WTC11 (cell line): ENCODE measurements around the gene GZMA. TPM values are rescaled to one million over a fixed set of nuclear protein-coding genes. Genes with fewer than 3 reads are reported as not detected.

Experiments used
- ATAC-seq: fragments of 200-7000 bp; cut with Tn5 transposase; 2 replicates; pipeline ENCODE4 v1.10.0; 2021; ENCODE audit warnings: mild to moderate bottlenecking, moderate library complexity
- Bru-seq: library from RNA; stranded (reverse); fragments of 400-500 nt; gene quantifications from one replicate; lab custom pipeline; 2021; lab: Mats Ljungman, UMichigan
- CTCF ChIA-PET: fragments of 300-600 bp; sonication (Branson Sonifier 250); formaldehyde crosslinking; loops from one replicate; lab custom pipeline; 2021; ENCODE audit warnings: antibody characterized with exemption; lab: Charles Lee
- POLR2A ChIA-PET: fragments of 350-600 bp; sonication (Branson Sonifier 250); formaldehyde crosslinking; loops from one replicate; lab custom pipeline; 2021; ENCODE audit warnings: antibody characterized with exemption; lab: Charles Lee
- DNase-seq: peaks from one replicate; pipeline ENCODE4 v3.0.0; 2021; ENCODE audit warnings: low spot score
- H3K27ac Mint-ChIP-seq: 2 replicates; pipeline ENCODE4 v1.8.0; 2021; ENCODE audit warnings: mixed read lengths
- H3K27me3 Mint-ChIP-seq: 2 replicates; pipeline ENCODE4 v1.8.0; 2021; ENCODE audit warnings: low read depth, mild to moderate bottlenecking, moderate library complexity, mixed read lengths
- H3K36me3 Mint-ChIP-seq: 2 replicates; pipeline ENCODE4 v1.8.0; 2021; ENCODE audit warnings: mixed read lengths
- H3K4me1 Mint-ChIP-seq: 2 replicates; pipeline ENCODE4 v1.8.0; 2022; ENCODE audit warnings: mixed read lengths
- H3K4me3 Mint-ChIP-seq: 2 replicates; pipeline ENCODE4 v1.8.0; 2021; ENCODE audit warnings: mild to moderate bottlenecking, moderate library complexity, mixed read lengths
- H3K9me3 Mint-ChIP-seq: 2 replicates; pipeline ENCODE4 v1.8.0; 2021; ENCODE audit warnings: mixed read lengths
- CBFB ChIP-seq: sonication (generic); formaldehyde crosslinking; IDR thresholded peaks from 2 replicates; pipeline ENCODE4 v1.8.1; 2022; ENCODE audit warnings: mild to moderate bottlenecking, low read depth, missing genetic modification reagents
- E2F4 ChIP-seq: sonication (generic); formaldehyde crosslinking; IDR thresholded peaks from 2 replicates; pipeline ENCODE4 v1.8.1; 2022; ENCODE audit warnings: low read depth, mild to moderate bottlenecking, moderate library complexity, missing genetic modification reagents, borderline replicate concordance
- ETV6 ChIP-seq: sonication (generic); formaldehyde crosslinking; IDR thresholded peaks from 2 replicates; pipeline ENCODE4 v1.8.1; 2022; ENCODE audit warnings: mild to moderate bottlenecking, missing genetic modification reagents
- GABPB1 ChIP-seq: sonication (generic); formaldehyde crosslinking; IDR thresholded peaks from 2 replicates; pipeline ENCODE4 v1.8.1; 2023; ENCODE audit warnings: mild to moderate bottlenecking, missing genetic modification reagents
- HMGA2 ChIP-seq: fragments of 250-450 bp; sonication (Bioruptor Pico); IDR thresholded peaks from 2 replicates; pipeline ENCODE4 v1.4.0; 2021; ENCODE audit warnings: mild to moderate bottlenecking, moderate library complexity
- IRF1 ChIP-seq: sonication (generic); formaldehyde crosslinking; IDR thresholded peaks from 2 replicates; pipeline ENCODE4 v1.8.0; 2023; ENCODE audit warnings: missing genetic modification reagents
- KAT7 ChIP-seq: sonication (generic); formaldehyde crosslinking; IDR thresholded peaks from 2 replicates; pipeline ENCODE4 v1.8.1; 2023; ENCODE audit warnings: missing genetic modification reagents, mild to moderate bottlenecking, borderline replicate concordance
- MAX ChIP-seq: sonication (generic); formaldehyde crosslinking; IDR thresholded peaks from 2 replicates; pipeline ENCODE4 v1.8.0; 2022; ENCODE audit warnings: mild to moderate bottlenecking, missing genetic modification reagents
- MLX ChIP-seq: sonication (generic); formaldehyde crosslinking; IDR thresholded peaks from 2 replicates; pipeline ENCODE4 v1.8.1; 2023; ENCODE audit warnings: mild to moderate bottlenecking, missing genetic modification reagents, moderate library complexity
- MYBL2 ChIP-seq: sonication (generic); formaldehyde crosslinking; IDR thresholded peaks from 2 replicates; pipeline ENCODE4 v1.8.1; 2023; ENCODE audit warnings: mild to moderate bottlenecking, moderate library complexity, missing genetic modification reagents
- NFATC4 ChIP-seq: fragments of 250-450 bp; sonication (Bioruptor Pico); IDR thresholded peaks from 2 replicates; pipeline ENCODE4 v1.9.0; 2021; ENCODE audit warnings: mild to moderate bottlenecking
- NR2C2 ChIP-seq: sonication (generic); formaldehyde crosslinking; IDR thresholded peaks from 2 replicates; pipeline ENCODE4 v1.8.0; 2022; ENCODE audit warnings: mild to moderate bottlenecking, missing genetic modification reagents
- NR3C1 ChIP-seq: sonication (generic); formaldehyde crosslinking; conservative IDR thresholded peaks from 2 replicates; pipeline ENCODE4 v1.8.1; 2023; ENCODE audit warnings: low read depth, mild to moderate bottlenecking, missing genetic modification reagents
- SMAD3 ChIP-seq: sonication (generic); formaldehyde crosslinking; IDR thresholded peaks from 2 replicates; pipeline ENCODE4 v1.8.0; 2022; ENCODE audit warnings: missing genetic modification reagents, mild to moderate bottlenecking, borderline replicate concordance
- SMAD4 ChIP-seq: sonication (generic); formaldehyde crosslinking; IDR thresholded peaks from 2 replicates; pipeline ENCODE4 v1.8.0; 2022; ENCODE audit warnings: mild to moderate bottlenecking, missing genetic modification reagents
- TP53 ChIP-seq: sonication (generic); formaldehyde crosslinking; IDR thresholded peaks from 2 replicates; pipeline ENCODE4 v1.8.1; 2023; ENCODE audit warnings: mild to moderate bottlenecking, missing genetic modification reagents
- USF2 ChIP-seq: sonication (generic); formaldehyde crosslinking; IDR thresholded peaks from 2 replicates; pipeline ENCODE4 v1.8.1; 2023; ENCODE audit warnings: mild to moderate bottlenecking, missing genetic modification reagents, moderate library complexity
- ZNF232 ChIP-seq: sonication (generic); formaldehyde crosslinking; IDR thresholded peaks from 2 replicates; pipeline ENCODE4 v1.8.0; 2022; ENCODE audit warnings: mild to moderate bottlenecking, missing genetic modification reagents
- ZNF281 ChIP-seq: sonication (generic); formaldehyde crosslinking; IDR thresholded peaks from 2 replicates; pipeline ENCODE4 v1.8.0; 2023; ENCODE audit warnings: mild to moderate bottlenecking, missing genetic modification reagents
- ZNF396 ChIP-seq: fragments of 250-450 bp; sonication (Bioruptor Pico); IDR thresholded peaks from 2 replicates; pipeline ENCODE4 v1.8.0; 2021; ENCODE audit warnings: mild to moderate bottlenecking, moderate library complexity, borderline replicate concordance
- ZNF532 ChIP-seq: fragments of 250-450 bp; sonication (Bioruptor Pico); IDR thresholded peaks from 2 replicates; pipeline ENCODE4 v1.9.0; 2021; ENCODE audit warnings: mild to moderate bottlenecking, borderline replicate concordance
- ZNF671 ChIP-seq: fragments of 250-450 bp; sonication (Bioruptor Pico); IDR thresholded peaks from 2 replicates; pipeline ENCODE4 v1.8.0; 2021; ENCODE audit warnings: mild to moderate bottlenecking
- long read RNA-seq, 3 experiments: library from RNA in 1 of 3; library from capped mRNA in 1 of 3; library from polyadenylated mRNA in 1 of 3; unstranded in 2 of 3; stranded (forward) in 1 of 3; transcript quantifications; one replicate each; pipeline ENCODE4 v2.0.0, GENCODE V29; 2021
- total RNA-seq: library from RNA; stranded (reverse); gene quantifications from 3 replicates; pipeline ENCODE4 v1.2.3, GENCODE V29; 2021

Gene GZMA
- not detected in 3 replicates for total RNA-seq
- not detected for Bru-seq, nascent RNA
- long read RNA-seq, experiment 1 = 0 reads
- long read RNA-seq, experiment 2 = 0 reads
- long read RNA-seq, experiment 3 = 0 reads

GRCh38 chr5:55102348-55102747 lies at the start of gene GZMA:
TSS of gene GZMA (plus strand) at chr5:55102646. CDS start at chr5:55102683, 37 bp downstream.
- ATAC-seq (no peak), DNase-seq (no peak)
- Mint-ChIP-seq H3K36me3 (peaks cover 5% of the 10 kb centered on the region; the same call in 1 of the 2 replicates), H3K4me3 (no peak within 1 kb of the TSS), H3K27me3 (no peaks in the 10 kb centered on the region; the same call in none of the 2 replicates), H3K9me3 (peaks cover 20% of the 10 kb centered on the region), H3K27ac (no peak within 1 kb of the TSS), H3K4me1 (peaks cover 4% of the 10 kb centered on the region)
- ChIA-PET CTCF (no interaction called here), POLR2A (no interaction called here)
- no peak for TF ChIP-seq USF2
- no peak for TF ChIP-seq NFATC4

- H3K27me3 Mint-ChIP-seq = no peaks in the 10 kb centered on the region; the same call in 1 of the 2 replicates
- peaks cover 44% of the 10 kb centered on the region for H3K9me3 Mint-ChIP-seq
- H3K4me1 Mint-ChIP-seq = no peaks in the 10 kb centered on the region
- H3K4me3 Mint-ChIP-seq = no peak overlapping the region
- peaks cover 6% of the 10 kb centered on the region for H3K36me3 Mint-ChIP-seq
- DNase-seq (no peak), ATAC-seq (no peak)
- H3K27ac Mint-ChIP-seq = no peak overlapping the region
- ChIA-PET POLR2A (no interaction called here), CTCF (no interaction called here)
- TF ChIP-seq KAT7 = no peak
- TF ChIP-seq MYBL2 (CRISPR knock-in tag) = no peak
- TF ChIP-seq ZNF232 = no peak
- TF ChIP-seq GABPB1 = no peak
- no peak for TF ChIP-seq SMAD3 (CRISPR knock-in tag)
- no peak for TF ChIP-seq SMAD4 (CRISPR knock-in tag)
- no peak for TF ChIP-seq NR2C2
- TF ChIP-seq CBFB (CRISPR knock-in tag) = no peak
- TF ChIP-seq ZNF281 = no peak
- no peak for TF ChIP-seq TP53 (CRISPR knock-in tag)
These were observed 47.3 kb upstream of the GZMA start for GRCh38 chr5:55055183-55055582.

GRCh38 chr5:55062039-55062779 lies 40.2 kb upstream of the GZMA start:
- Mint-ChIP-seq H3K4me3 (no peak overlapping the region), H3K9me3 (peaks cover 32% of the 10 kb centered on the region), H3K4me1 (no peaks in the 10 kb centered on the region), H3K36me3 (peaks cover 6% of the 10 kb centered on the region; the same call in 1 of the 2 replicates), H3K27ac (no peak overlapping the region), H3K27me3 (peaks cover 3% of the 10 kb centered on the region; the same call in 1 of the 2 replicates)
- no peak for DNase-seq
- ChIA-PET POLR2A (no interaction called here), CTCF (no interaction called here)
- no peak for ATAC-seq
- TF ChIP-seq ZNF671 (CRISPR knock-in tag) (no peak), MYBL2 (CRISPR knock-in tag) (no peak), MLX (CRISPR knock-in tag) (no peak), E2F4 (CRISPR knock-in tag) (no peak), ZNF532 (no peak), NR3C1 (CRISPR knock-in tag) (no peak), ETV6 (CRISPR knock-in tag) (no peak), MAX (CRISPR knock-in tag) (no peak), IRF1 (CRISPR knock-in tag) (no peak), GABPB1 (no peak), HMGA2 (no peak), ZNF396 (no peak)
